ENCODE measurements around the gene PTPRD.

GRCh38 chr9:8647824-8648223, 1965.0 kb downstream of the PTPRD start:
- TF ChIP-seq ZNF274 (IDR thresholded peaks at IDR 0.05; ENCODE audit: low read depth, low read length) (no peak), SUZ12 (IDR thresholded peaks at IDR 0.05; ENCODE audit: extremely low read depth, insufficient read depth, insufficient read length) (no peak)
